ENCODE data around the gene RBFOX1.
"Not testable (repeated sequence)": the region's sequence is repeated elsewhere in the genome, so short reads cannot be mapped to it uniquely, and the experiment has no call there.

Gene RBFOX1

DNA sequence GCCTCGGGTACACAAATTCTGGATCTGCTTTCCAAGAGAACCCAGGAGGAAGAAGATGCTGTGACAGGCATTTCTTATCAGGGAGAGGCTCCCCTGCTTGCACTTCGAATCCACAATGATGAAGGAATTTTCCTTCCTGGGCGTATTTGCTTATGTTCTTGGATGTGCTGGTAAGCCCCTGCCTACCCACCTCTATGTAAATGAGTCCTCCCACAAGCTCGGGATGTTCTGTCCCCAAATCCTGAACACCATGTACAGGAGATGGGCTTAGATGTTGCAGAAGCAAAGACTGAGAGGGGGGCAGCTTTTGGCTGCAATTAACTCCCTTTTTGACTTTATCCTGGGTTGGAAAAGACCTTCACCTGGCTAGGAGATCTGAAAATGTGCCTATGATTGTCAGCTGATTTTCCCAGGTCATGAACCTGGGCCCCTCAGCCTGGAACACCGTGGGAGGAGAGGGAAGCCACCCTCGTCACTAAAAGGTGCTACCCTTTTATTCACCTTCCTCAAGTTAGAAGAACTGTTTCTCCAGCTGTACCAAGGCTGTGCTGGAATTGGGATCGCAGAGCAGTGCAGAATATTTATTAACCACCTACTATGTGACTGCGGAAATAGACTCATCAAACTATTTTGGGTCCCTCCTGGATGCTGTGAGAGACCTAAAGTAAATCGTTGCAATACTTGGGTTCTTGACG is 150.1 kb downstream of the RBFOX1 start:
- DNase-seq: no peak

DNA sequence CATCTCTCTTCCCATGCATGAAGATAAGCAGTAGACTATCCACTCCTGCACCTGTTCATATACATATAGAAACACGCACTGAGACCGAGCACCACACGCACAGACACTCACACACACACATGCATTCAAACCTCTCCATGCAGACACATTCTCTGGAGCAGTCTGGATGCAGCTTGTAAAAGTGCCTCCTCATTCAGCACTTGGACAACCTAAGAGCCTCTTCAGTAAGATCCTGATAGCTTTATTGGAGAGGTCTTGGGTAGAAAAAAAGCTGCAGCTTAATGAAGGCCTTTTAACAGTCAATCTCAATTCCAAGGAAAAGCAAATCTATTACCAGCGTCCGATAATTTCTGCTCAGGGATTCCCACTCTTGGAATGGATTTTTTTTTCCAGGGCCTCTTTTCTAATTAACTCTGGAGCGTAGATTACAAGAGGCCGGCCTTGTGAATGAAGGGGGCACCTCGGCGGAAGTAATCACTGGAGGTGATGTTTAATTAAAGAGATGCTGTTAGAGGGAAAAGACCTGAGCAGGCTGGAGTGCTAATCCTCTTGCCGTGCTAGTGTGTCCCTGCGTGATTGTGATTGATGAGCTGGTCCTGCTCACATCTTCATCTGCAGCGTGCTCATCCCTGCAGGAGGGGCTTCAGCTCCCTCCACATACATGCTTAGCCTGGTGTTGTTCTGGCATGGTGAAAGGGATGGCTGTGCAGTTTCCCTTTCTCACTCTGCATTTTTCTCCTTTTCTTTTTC is 155.1 kb downstream of the RBFOX1 start:
- no peak for DNase-seq

DNA sequence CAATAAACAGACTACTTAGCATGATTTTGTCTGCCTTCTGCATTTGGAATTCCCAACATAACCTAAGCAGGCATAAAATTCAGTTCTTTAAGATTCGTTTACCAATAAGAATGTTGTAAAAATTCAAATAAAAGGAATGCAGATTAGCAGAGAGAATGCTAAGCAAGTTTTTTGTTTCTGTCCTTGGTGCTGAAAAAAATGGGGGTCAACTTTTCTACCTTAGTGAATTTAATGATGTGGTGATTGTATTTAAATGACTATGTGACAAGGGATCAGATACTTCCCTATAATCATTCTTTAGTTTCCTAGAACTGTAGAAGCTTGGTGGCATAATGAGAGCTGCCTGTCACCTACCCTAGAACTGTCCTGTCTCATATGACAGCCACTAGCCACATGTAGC is 159.5 kb downstream of the RBFOX1 start:
- no peak for DNase-seq

DNA sequence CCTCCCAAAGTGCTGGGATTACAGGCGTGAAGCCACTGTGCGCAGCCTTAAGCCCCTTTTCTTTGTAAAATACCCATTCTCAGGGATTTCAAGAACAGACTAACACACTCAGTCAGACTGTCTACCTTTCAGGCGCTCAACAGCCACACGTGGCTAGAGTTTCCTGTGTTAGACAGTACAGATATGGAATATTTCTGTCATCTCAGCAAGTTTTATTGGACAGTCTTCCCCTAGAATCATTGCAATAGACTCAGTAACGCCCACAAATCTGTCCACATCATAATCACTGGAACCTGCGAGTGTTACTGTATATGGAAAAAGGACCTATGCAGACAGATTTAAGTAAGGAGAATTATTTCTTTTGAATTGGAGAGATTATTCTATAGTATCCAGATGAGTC is 160.5 kb downstream of the RBFOX1 start:
- no peak for DNase-seq

DNA sequence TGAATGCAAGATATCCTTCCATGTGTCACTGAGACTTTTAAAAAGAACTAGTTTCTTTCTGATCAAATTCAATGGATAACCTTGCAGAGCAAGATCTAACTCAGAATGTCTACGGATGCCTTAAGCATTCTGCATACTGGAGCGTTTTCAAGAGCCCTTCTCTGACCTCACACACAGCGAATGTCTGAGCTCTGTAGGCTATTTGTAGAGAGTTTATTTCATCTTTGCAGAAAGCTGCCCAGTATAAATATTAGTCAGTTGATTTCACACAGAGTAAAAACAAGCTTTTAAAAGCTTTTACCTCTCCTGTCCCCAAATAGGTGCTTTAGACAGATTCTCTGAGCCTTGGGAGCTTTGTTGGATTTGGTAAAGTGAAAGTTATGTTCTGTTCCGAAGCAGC is 165.0 kb downstream of the RBFOX1 start:
- no peak for DNase-seq

DNA sequence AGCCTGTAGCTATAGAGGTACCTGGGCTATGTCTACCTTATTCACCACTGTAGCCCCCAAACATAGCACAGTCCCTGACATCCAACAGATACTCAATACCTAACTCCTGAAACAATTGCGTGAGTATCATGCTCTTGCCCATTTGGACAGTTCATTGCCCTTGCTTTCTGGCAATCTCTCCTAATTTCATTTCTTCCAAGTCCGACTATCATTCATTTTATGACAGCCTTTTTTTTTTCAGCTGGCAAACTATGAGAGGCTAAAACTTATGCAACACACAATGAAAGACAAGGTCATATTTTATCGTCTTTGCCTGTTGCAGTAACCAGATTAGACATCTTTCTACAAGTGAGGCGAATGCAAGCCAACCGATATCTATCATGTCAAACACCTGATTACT is 169.2 kb downstream of the RBFOX1 start:
- no peak for DNase-seq

DNA sequence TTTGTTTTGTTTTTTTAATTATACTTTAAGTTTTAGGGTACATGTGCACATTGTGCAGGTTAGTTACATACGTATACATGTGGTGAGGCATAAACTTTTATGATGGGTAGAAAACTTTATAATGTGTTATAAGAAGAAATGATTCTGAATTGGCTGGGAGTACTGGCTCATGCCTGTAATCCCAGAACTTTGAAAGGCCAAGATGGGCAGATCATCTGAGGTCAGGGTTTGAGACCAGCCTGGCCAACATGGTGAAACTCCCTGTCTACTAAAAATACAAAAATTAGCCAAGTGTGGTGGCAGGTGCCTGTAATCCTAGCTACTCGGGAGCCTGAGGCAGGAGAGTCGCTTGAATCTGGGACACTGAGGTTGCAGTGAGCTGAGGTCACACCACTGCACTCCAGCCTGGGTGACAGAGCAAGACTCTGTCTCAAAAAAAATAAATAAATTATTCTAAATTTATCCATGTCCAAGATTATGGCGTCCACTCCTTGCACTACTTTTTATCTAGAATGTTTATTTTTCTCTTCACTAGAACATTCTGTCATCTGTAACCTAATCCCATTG is 170.0 kb downstream of the RBFOX1 start:
- DNase-seq: not testable (repeated sequence)

DNA sequence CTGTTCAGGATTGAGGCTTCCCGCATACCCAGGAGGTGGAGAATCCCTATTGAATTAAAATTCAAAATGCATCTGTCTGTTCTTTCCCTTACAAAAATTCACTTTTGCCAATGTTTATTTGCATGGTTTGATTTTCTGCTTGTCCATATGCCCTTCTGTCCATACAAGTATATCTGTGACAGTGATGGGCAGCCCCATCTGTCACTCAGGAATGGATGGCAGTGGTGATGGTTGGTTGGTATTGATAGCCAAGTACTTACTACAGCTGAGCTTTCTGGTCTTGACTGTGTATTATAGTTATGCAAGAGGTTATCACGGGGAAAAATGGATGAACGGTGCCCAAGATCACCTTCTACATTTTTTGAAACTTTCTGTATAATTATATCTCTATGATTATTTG is 171.0 kb downstream of the RBFOX1 start:
- DNase-seq: no peak

DNA sequence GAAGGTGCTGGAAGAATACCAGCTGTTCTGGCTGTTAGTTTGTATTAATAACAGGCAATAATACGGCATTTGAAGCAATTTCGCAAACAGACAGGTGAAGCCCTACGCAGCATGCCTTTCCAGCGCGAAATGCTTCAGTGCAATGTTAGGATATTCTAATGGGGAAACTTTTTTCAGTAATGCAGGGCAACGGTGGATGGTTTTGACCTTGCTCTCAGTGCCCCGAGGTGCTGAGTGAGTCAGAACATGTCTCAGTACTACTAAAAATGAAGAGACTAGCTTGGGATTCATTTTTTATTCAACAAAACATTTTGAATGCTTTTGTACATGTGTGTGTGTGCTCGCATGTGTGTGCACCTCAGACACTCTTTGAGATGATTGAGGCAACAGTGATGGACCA is 172.2 kb downstream of the RBFOX1 start:
- no peak for DNase-seq

DNA sequence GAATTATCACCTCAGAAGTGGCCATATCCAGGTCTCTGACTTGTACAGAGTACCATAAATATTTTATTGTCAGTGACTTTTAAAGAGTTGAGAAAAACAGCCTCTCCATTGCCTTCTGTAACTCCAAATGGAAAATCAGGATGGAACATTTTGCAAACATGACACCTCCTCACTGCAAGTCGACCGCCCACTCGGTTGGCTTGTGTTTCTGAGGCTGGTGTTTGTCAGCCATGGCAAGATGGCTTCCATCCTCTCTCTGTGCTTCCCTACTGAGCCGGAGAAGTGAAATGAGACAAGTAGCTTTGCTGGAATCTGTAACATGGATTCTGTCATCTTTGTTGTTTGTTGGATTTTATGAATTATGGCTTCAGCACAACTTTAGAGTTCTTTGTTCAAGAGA is 172.8 kb downstream of the RBFOX1 start:
- no peak for DNase-seq

DNA sequence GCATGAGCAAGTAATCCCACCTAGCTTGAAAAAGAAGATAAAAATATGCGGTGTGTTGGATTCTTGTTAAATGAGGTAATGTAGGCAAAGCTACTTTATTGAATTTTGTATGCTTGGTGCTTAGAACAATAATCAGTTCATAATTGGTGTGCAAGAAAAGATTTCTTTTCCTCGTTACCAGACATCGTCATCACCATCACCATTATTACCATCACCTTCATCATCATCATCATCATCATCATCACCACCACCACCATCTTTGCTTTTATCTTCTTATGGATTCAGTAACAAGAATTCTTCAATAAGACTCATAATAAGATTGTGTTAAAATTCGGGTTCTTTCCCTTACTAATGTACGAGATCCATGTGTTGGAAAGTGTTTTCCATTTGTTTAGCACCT is 173.7 kb downstream of the RBFOX1 start:
- DNase-seq: no peak

DNA sequence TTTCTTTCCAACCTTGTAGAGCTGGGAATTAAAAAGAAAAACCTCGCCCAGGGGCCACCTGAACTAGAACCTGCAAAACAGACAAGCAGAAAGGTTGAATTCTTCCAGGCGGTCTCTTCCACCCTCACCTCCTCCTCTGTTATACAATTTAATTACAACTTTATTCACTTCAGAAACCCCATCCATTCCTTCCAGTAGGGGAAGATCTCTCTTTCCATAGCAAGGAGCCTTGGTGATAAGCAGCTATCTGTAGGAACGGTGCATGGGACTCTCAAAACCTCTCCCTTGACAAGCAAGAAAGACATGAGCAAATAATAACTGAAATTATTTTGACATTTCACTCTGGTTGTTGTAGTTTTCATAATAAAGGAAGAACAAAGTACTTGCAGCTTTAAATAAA is 176.0 kb downstream of the RBFOX1 start:
- DNase-seq: no peak

DNA sequence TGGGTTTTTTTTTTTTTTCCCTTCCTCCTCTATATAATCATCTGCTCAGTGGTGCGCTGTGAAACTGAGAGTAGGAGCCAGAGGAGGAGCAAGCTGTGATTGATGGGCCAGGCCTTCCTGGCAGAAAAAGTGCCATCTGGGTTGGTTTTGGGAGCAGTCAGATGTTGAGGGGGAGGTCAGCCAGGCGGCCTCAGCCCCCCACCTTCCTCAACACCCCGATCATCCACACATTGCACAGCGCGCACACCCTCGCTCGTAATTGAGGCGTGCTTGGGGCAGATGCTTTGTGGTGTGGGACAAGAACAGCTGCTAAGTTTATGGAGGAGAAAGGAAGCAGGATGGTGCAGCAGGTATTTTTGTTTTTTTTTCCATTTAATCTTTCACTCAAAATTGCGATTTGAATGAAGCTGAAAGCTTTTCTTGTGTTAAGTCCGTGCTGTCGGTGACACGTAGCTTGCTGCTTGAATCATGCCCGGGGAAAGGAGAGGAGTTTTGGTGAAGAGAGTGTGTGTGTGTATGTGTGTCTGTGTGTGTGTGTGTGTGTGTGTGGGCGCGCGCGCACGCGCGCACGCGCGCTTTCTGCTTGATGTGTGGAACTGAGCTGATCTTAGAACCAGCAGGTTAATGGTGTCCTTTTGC is 177.4 kb downstream of the RBFOX1 start:
- no peak for DNase-seq

DNA sequence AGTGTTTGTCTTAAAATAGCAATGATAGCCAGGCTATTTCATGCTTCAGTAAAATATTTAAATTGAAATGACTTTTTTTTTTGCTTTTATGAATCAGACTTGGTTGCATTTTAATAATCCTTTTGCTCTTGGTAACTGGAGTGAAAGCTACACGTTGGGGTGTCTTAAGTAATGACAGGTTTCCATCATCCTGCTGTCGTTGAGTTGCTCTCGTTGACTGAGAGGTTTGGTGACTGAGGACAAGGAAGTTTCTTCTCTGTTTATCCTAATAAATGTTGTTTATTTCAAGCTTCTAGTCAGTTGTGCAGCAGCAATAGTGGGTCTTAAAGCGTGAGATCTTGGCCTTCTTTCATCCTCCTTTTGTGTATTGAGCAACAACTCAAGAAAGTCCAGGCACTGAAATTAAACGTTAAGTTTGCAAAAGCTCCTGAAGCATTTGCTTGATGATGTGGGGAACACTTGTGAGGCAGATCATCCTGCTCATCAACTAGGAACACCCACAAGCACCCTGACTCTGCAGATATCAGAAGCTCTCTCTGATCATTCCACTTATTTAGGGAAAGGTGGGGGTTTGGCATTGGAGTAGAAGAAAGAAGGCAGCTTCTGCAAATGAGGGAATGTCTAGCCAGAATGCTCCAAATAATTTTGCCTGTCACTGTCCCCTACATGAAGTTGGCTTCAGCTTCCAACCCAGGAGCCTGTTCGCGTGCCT is 179.1 kb downstream of the RBFOX1 start:
- no peak for DNase-seq

DNA sequence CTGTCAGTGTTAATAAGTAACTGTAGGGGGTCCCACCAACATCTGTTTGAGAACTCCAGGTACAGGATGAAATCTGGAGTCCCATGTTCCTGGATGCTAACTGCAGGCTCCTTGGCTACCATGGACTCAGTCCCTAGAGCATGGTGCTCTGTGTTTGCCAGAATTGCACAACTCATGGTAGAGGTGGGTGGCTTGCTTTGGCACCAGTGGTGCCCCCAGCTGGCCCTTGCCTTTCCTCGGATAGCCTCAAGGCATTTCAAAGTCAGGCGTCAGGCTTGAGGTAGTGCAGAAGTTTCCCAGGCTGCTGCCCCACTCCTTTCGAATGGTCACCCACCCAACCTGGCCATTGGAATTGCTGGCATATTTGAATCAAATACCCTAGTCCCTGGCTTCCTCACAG is 179.9 kb downstream of the RBFOX1 start:
- no peak for DNase-seq

DNA sequence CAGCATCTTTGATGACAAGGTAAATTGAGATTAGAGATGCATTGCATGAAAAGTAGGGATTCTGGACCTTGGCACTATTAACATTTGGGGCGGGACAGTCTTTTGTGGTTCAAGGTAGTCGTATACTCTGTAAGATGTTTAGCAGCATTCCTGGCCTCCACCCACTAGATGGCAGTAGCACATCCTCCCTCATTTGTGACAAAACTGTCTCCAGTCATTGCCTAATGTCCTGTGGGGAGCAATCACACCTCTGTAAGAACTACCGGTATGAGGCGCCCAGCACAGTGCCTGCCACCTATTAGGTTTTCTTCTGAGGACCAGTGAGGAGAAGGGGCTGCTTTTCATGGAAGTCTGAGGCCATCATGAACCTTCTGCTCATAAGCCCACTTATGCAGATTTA is 180.8 kb downstream of the RBFOX1 start:
- peak in 1 of 2 donors; percentile 1 for DNase-seq

DNA sequence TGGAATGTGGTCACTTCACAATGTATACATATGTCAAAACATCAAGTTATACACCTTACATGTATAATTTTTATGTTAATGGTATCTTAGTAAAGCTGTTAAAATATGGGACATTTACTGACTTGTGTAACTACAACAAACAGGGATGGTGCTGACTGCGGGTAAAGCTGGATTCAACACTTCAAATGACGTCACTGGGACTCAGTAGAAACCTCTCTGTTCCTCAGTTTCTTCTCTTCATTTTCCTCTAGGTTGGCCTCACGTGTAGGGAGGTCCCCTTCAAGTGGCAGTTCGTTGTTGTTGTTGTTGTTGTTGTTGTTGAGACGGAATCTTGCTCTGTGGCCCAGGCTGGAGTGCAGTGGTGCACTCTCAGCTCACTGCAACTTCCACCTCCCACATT is 182.9 kb downstream of the RBFOX1 start:
- DNase-seq: no peak

DNA sequence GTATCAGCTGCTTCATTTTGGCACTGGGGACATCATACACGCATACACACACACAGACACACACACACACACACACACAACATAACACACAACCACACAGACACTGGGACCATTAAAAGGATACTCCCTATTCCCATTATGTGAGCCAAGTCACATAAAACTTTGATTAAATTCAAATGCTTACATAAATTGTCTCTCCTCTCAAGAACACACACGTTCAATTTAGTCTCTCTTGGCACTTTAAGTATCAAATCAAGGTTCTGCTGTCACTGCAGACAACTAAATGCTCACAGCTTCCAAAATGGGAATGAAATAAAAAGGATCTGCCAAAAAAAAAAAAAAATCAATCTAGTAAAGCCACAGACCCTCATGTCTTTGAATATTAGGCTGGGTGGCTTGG is 184.9 kb downstream of the RBFOX1 start:
- no peak for DNase-seq

DNA sequence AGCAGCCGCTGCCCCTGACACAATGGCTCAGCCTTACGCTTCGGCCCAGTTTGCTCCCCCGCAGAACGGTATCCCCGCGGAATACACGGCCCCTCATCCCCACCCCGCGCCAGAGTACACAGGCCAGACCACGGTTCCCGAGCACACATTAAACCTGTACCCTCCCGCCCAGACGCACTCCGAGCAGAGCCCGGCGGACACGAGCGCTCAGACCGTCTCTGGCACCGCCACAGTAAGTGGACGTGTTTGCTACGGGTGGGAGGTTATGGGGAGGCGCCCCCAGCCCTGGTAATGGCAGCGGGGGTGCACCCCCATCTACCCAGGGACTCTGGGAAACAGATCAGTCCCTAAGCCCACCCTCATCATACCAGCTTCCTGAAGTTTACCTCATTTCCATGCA is 185.5 kb downstream of the RBFOX1 start:
- DNase-seq: no peak

DNA sequence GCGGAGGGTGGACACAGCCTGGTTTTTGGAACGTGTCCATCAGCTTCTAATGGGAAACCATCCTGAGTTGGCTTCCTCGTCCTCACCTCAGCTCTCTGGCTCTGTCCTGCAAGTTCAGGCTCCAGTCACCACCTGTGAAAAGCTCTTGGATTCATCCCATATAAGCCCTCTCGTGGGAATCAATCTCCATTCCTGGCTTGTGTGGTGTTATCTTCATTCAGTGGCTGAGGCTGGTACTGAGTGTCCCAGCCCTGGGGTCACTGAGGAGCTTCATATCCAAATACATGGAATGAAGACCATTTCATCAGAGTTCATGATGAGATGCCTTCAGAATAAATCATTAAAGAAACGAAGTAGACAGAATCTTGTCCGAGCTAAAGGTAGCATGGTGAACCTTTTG is 189.2 kb downstream of the RBFOX1 start:
- DNase-seq: no peak

DNA sequence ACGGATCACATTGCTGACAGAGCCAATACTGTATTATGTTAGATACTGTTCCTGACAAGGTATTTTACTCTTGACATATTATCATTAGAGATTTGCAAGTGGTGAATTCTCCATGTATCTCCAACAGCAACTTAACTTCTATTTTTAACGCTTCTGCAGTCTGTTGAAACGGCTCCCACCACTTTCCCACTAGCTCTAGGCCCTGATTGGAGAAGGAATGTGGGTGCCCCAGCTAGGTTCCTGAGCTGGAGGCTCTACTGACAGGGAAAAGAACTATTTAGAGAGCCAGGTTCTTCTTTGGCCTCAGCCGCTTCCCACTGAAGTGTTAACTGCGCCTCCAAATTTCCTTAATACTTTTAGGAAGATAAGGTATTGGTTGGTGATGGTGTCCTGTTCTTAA is 191.8 kb downstream of the RBFOX1 start:
- DNase-seq: no peak

DNA sequence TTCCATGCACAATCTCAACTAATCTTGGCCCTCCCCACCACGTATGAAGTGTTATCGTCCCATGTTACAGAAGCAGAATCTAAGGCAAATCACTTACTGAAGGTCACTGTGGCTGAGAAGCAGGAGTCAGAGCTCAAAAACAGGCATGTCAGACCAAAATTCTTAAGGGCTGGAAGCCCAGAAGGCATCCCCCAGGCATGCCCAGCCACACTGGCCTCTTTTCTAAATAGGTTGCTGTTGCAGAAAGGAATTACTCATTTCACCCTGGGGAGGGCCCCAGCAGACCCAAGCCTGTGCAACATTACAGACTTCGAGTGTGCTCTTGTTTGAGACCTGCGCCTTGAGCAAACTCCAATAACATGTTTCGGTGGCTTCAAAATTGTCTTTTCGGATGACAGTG is 194.1 kb downstream of the RBFOX1 start:
- no peak for DNase-seq

DNA sequence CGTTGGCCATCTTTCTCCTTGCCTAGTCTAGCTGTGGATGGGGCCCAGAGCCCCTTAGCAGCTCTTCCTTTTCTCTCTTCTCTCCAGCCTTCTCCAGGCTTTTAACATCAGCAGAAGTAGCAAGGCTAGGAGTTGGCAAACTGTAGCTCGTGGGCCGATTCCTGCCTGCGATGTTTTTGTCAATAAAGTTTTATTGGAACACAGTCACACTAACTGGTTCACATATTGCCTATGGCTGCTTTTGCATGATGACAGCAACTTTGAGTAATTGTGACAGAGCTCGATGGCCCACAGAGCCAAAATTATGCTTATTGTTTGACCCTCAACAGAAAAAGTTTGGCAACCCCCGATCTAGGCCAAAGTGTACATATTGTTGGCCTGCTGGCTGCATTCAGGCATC is 199.9 kb downstream of the RBFOX1 start:
- DNase-seq: no peak

All from stimulated activated CD4-positive, alpha-beta T cell treated with anti-CD3 and anti-CD28 coated beads, Interleukin-2, amount 100 ng/mL, for 48 hours (primary cell).